AG04449 (cell line): ENCODE data around the gene AHI1.

ENCODE experiments used
- CTCF ChIA-PET: fragments of 350-600 bp; formaldehyde crosslinking; extraction: SDS; loops from one replicate; lab custom pipeline; 2021; ENCODE audit warnings: antibody characterized with exemption; lab: Yijun Ruan, JAX
- POLR2A ChIA-PET: fragments of 400-600, 350-600 bp; formaldehyde crosslinking; extraction: SDS; loops from one replicate; lab custom pipeline; 2020; ENCODE audit warnings: antibody characterized with exemption, inconsistent platforms; lab: Yijun Ruan, JAX
- DNase-seq: peaks from one replicate; pipeline ENCODE4 v3.0.0-alpha.2; 2010; ENCODE audit warnings: low read depth, low spot score
- H3K4me3 ChIP-seq: 2 replicates; pipeline ENCODE4 v1.5.1; 2011; ENCODE audit warnings: low read depth, mild to moderate bottlenecking, control low read depth, low read length
- CTCF ChIP-seq: IDR thresholded peaks from one replicate; pipeline ENCODE4 v1.5.1; 2011; ENCODE audit warnings: mild to moderate bottlenecking, moderate library complexity, low read length, control low read depth, inconsistent platforms; ENCODE audit not compliant: insufficient read depth; ENCODE audit errors: missing control alignments

The AHI1 gene

DNA sequence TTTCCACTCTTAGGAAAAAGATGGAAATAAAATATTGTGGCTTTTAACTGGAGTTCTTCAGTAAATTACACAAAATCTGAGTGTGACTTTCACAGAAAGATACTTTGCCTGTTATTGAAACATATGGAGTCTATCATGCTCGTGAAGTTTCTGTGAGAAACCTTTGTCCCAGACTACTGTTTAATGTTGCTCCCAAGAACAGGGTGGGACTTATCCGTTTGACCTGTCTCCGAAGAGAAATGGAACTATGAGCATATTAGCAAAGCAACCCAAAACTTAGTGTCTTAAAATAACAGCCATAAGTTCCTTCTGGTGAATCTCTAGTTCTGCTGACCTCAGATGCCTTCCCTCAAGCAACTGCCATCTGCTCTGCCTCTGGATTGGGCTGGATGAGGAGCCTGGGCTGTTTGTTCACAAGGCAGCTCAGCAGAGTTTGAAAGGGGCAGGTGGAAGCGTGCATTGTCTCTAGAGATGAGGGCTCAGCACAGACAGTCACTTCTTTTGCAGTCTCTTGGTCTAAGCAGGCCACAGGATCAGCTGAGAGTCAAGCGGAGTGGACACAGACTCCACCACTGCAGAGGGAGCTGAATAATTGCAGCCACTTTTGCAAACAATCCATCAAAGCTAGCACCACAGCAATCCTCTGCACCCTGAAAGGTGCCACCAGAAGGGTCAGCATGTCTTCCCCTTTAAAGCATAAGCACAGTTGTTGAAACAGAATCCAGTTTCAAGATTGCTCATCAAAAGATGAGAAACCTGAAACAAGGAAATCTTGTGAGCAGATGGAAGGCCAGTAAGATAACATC, 263.7 kb downstream of the AHI1 start:
- CTCF ChIA-PET, result no interaction called here
- no peak overlapping the region for H3K4me3 ChIP-seq
- POLR2A ChIA-PET, result no interaction called here
- TF ChIP-seq CTCF, result no peak
- no peak for DNase-seq
